ENCODE data around the gene AFF2.

The AFF2 gene

DNA sequence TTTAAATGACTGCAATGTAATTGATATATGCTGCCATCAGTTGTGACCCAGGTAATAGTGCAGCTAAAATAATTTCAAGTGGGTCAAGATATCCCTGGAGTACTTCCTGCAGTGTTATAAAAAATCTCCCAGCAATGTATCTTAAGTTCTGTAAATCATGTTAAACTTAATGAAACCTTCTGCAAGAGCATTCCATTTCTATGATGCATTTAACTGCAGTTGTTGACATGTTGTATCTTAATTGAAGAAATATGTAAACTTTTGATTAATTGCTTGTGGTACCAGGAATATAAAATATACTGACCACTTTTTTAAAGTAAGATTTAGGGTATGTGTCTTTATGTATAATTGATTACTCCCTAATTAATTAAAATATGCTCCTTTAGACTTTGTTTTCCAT, 213.6 kb downstream of the AFF2 start:
- no peak for TF ChIP-seq CTCF (IDR thresholded peaks at IDR 0.05)
- H3K27me3 ChIP-seq: no peaks in the 10 kb centered on the region

DNA sequence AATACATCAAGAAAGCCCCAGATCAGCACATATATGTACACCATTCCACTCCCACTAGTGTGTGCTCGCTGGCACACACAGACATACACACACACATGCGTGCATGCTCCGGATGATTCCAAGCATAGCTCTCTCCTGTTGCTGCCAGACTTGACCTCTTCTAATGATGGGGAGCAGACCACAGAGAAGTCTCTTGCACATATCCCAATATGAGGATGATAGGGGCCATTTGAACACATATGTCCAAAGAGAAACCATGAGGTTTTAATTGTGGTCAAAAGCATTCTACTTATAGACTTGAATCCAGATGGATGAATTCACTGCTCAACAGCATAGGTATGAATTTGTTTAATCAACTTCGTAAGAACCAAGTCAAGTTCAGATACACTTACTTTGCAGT, 214.9 kb downstream of the AFF2 start:
- no peaks in the 10 kb centered on the region for H3K36me3 ChIP-seq
- no peak for TF ChIP-seq CTCF (IDR thresholded peaks at IDR 0.05)
- H3K27ac ChIP-seq: no peak overlapping the region
- H3K4me3 ChIP-seq (ENCODE audit: low read depth in 1 of 2, low read length in 1 of 2): no peak overlapping the region
- no peaks in the 10 kb centered on the region for H3K27me3 ChIP-seq
- H3K9me3 ChIP-seq: no peaks in the 10 kb centered on the region
- no peaks in the 10 kb centered on the region for H3K4me1 ChIP-seq (ENCODE audit: control insufficient read depth in 1 of 2, insufficient read depth in 1 of 2, low read depth in 1 of 2, low read length in 1 of 2)

More for the DNA sequence above, 213.6 kb downstream of the AFF2 start:
- Histone ChIP-seq H3K36me3 (no peaks in the 10 kb centered on the region), H3K9me3 (no peaks in the 10 kb centered on the region), H3K27ac (no peak overlapping the region), H3K4me1 (ENCODE audit: control insufficient read depth in 1 of 2, insufficient read depth in 1 of 2, low read depth in 1 of 2, low read length in 1 of 2) (no peaks in the 10 kb centered on the region), H3K4me3 (ENCODE audit: low read depth in 1 of 2, low read length in 1 of 2) (no peak overlapping the region)

- H3K9me3 ChIP-seq: no peaks in the 10 kb centered on the region
- no peak overlapping the region for H3K27ac ChIP-seq
- H3K4me1 ChIP-seq (ENCODE audit: control insufficient read depth in 1 of 2, insufficient read depth in 1 of 2, low read depth in 1 of 2, low read length in 1 of 2): peaks cover 0 to 4% of the 10 kb centered on the region in 2 experiments
- TF ChIP-seq CTCF (IDR thresholded peaks at IDR 0.05): no peak
- H3K36me3 ChIP-seq: no peaks in the 10 kb centered on the region
- no peak overlapping the region for H3K4me3 ChIP-seq (ENCODE audit: low read depth in 1 of 2, low read length in 1 of 2)
- no peaks in the 10 kb centered on the region for H3K27me3 ChIP-seq
Measured at GRCh38 chrX:148722966-148723365, 222.5 kb downstream of the AFF2 start.

DNA sequence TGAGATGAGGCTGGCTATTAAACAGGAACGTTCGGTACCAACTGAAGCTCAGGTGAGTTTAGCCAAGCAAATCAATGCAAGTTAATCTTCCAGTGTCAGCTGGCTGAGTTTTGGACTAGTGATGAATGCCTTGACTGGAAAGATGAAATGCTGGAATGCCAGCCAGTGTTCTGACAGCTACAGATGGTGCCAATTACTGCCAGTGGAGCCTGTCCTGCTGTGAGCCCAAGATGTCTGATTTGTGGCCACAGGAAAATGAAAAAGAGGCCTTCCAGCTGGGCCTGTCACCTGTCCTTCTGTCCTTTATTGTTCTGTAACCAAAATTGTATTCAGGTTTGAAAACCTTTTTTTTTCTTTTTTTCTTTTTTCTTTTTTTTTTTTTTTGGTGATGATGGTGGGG, 223.1 kb downstream of the AFF2 start:
- no peaks in the 10 kb centered on the region for H3K27me3 ChIP-seq

DNA sequence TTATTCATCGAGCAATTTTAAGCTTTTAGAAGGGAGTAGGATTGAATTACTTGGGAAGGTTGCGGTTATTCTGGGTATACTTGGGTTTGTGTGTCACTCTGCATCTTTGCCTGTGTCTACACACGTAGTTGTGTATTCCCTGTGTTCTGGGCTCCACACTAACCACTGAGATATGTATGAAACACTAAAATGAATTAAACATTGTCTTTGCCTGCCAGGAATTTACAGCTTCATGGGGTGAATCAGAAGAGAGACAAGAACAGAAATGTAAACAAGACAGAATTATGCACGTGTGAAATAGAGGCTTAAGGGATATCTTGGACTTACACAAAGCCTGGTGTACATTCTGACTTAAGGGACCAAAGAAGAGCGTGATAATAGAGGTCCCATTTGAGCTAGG, 228.5 kb downstream of the AFF2 start:
- TF ChIP-seq CTCF (IDR thresholded peaks at IDR 0.05): no peak
- H3K27ac ChIP-seq: no peak overlapping the region
- no peaks in the 10 kb centered on the region for H3K36me3 ChIP-seq
- peaks cover 0 to 8% of the 10 kb centered on the region in 2 experiments for H3K4me1 ChIP-seq (ENCODE audit: control insufficient read depth in 1 of 2, insufficient read depth in 1 of 2, low read depth in 1 of 2, low read length in 1 of 2)
- no peaks in the 10 kb centered on the region for H3K27me3 ChIP-seq
- H3K4me3 ChIP-seq (ENCODE audit: low read depth in 1 of 2, low read length in 1 of 2): no peak overlapping the region
- no peaks in the 10 kb centered on the region for H3K9me3 ChIP-seq

More for the DNA sequence above, 223.1 kb downstream of the AFF2 start:
- Histone ChIP-seq H3K4me1 (ENCODE audit: control insufficient read depth in 1 of 2, insufficient read depth in 1 of 2, low read depth in 1 of 2, low read length in 1 of 2) (peaks cover 0 to 4% of the 10 kb centered on the region in 2 experiments), H3K36me3 (no peaks in the 10 kb centered on the region), H3K4me3 (ENCODE audit: low read depth in 1 of 2, low read length in 1 of 2) (no peak overlapping the region), H3K9me3 (no peaks in the 10 kb centered on the region), H3K27ac (no peak overlapping the region)
- TF ChIP-seq CTCF (IDR thresholded peaks at IDR 0.05): no peak

- Histone ChIP-seq H3K27ac (no peak overlapping the region), H3K9me3 (no peaks in the 10 kb centered on the region), H3K4me1 (ENCODE audit: control insufficient read depth in 1 of 2, insufficient read depth in 1 of 2, low read depth in 1 of 2, low read length in 1 of 2) (peaks cover 0 to 4% of the 10 kb centered on the region in 2 experiments), H3K27me3 (no peaks in the 10 kb centered on the region), H3K36me3 (no peaks in the 10 kb centered on the region), H3K4me3 (ENCODE audit: low read depth in 1 of 2, low read length in 1 of 2) (no peak overlapping the region)
- TF ChIP-seq CTCF (IDR thresholded peaks at IDR 0.05): no peak
Measured at GRCh38 chrX:148732743-148733142, 232.3 kb downstream of the AFF2 start.
